ENCODE measurements around the gene NAALADL2. TPM values are rescaled to one million over a fixed set of nuclear protein-coding genes. Genes with fewer than 3 reads are reported as not detected.

NAALADL2 gene
- total and polyA plus RNA-seq, 2 of the 8 experiments (the other 6 are each of a cell fraction or from before 2014, with no cell fraction given) = 0.12 to 0.22 TPM

- Histone ChIP-seq H2BK120ac (replicated peaks; ENCODE audit: low read depth, low read length) (no peak overlapping the region), H3K9ac (replicated peaks in 1 of 4; ENCODE audit: extremely low read depth in 1 of 4, low read depth in 3 of 4, low read length in 3 of 4) (no peak overlapping the region), H3K4me3 (ENCODE audit: extremely low read depth in 1 of 4, insufficient read depth in 2 of 4, low read depth in 3 of 4, low read length in 4 of 4) (no peak overlapping the region), H2AK5ac (ENCODE audit: low read depth, low read length) (no peak overlapping the region), H3K23me2 (ENCODE audit: low read depth, low read length) (no peaks in the 10 kb centered on the region), H4K20me1 (replicated peaks in 1 of 2; ENCODE audit: control insufficient read depth in 1 of 2, insufficient read depth in 2 of 2, low read length in 2 of 2) (no peaks in the 10 kb centered on the region), H3K4ac (replicated peaks; ENCODE audit: insufficient read length, low read depth, low read length) (no peak overlapping the region), H2BK20ac (ENCODE audit: low read length) (no peak overlapping the region), H3K14ac (ENCODE audit: insufficient read length) (no peak overlapping the region), H3K4me2 (ENCODE audit: insufficient read depth in 1 of 2, low read depth in 2 of 2, low read length in 2 of 2) (no peak overlapping the region), H3K79me1 (ENCODE audit: low read depth, low read length) (no peaks in the 10 kb centered on the region), H3K18ac (ENCODE audit: extremely low read depth, low read length) (no peak overlapping the region), H4K5ac (ENCODE audit: insufficient read length, low read depth, low read length) (no peak overlapping the region), H4K91ac (replicated peaks; ENCODE audit: insufficient read length, low read length) (no peak overlapping the region), H3K23ac (ENCODE audit: insufficient read length) (no peak overlapping the region), H2AFZ (ENCODE audit: low read length) (no peak overlapping the region), H3K56ac (replicated peaks; ENCODE audit: insufficient read length, low read depth, low read length) (no peak overlapping the region), H3K36me3 (ENCODE audit: control insufficient read depth in 2 of 4, insufficient read depth in 4 of 4, low read length in 3 of 4) (no peaks in the 10 kb centered on the region), H2BK5ac (ENCODE audit: low read depth, low read length) (no peak overlapping the region), H3K9me3 (ENCODE audit: insufficient read depth in 2 of 2, low read depth in 1 of 2, low read length in 1 of 2) (no peaks in the 10 kb centered on the region), H2BK12ac (ENCODE audit: low read depth, low read length) (no peak overlapping the region), H3K27ac (ENCODE audit: low read depth, low read length) (no peak overlapping the region), H2BK15ac (ENCODE audit: low read length) (no peak overlapping the region), H3K79me2 (ENCODE audit: control insufficient read depth in 1 of 2, insufficient read depth in 2 of 2, low read length in 2 of 2) (no peaks in the 10 kb centered on the region), H4K8ac (ENCODE audit: extremely low read depth, insufficient read depth, low read length) (no peak overlapping the region), H3K4me1 (replicated peaks in 1 of 4; ENCODE audit: control insufficient read depth in 3 of 4, insufficient read depth in 4 of 4, low read length in 3 of 4) (no peaks in the 10 kb centered on the region), H3K27me3 (replicated peaks in 1 of 4; ENCODE audit: control insufficient read depth in 3 of 4, extremely low read depth in 1 of 4, insufficient read depth in 3 of 4, low read length in 3 of 4) (no peaks in the 10 kb centered on the region)
- 97% methylated on average over 5 of the region's 5 CpGs; no CpG with 5 or more reads in 1 of the 2 experiments for WGBS, 2 experiments (ENCODE audit: extremely low coverage in 1 of 2, insufficient coverage in 1 of 2, insufficient read length in 1 of 2, insufficient replicate concordance in 2 of 2, low coverage in 1 of 2, low lambda C conversion rate in 2 of 2, missing lambda C conversion rate in 1 of 2)
- FAIRE-seq (no peak), DNase-seq (ENCODE audit: low read depth in 1 of 2, low spot score in 2 of 2) (no peak)
- no peak for TF ChIP-seq PHF8 (conservative IDR thresholded peaks at IDR 0.05; ENCODE audit: low read depth, low read length)
- CTCF ChIA-PET (ENCODE audit: partially characterized antibody) = interaction anchor here (0.6 kb wide), 1 partner anchor 29 kb away, joined by 5 read pairs; no protein-coding TSS in a partner anchor
- POLR2A ChIA-PET (ENCODE audit: partially characterized antibody) = no interaction called here
Observed at GRCh38 chr3:174973465-174973864, 114.3 kb downstream of the NAALADL2 start.
